ENCODE results near the gene ARFGEF3.

DNA sequence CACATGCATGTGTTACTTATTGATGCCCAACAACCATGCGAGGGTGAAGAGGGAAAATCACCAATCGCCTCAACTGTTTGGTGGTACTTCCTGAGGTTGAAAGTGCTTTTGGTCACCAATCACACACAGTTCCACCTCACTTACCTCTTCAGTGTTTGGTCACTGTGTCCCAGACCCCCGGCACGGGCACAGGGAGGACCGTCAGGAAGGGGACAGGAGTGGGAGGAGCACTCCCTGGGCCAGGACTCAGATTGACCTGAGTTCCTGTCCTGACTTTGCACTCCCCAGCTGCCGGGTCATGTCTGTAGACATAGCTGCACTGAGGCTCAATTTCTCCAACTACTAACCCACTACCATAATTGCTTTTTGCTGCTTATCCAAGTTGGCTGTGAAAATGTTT is 130.7 kb downstream of the ARFGEF3 start:
- TF ChIP-seq, protein P1, sequence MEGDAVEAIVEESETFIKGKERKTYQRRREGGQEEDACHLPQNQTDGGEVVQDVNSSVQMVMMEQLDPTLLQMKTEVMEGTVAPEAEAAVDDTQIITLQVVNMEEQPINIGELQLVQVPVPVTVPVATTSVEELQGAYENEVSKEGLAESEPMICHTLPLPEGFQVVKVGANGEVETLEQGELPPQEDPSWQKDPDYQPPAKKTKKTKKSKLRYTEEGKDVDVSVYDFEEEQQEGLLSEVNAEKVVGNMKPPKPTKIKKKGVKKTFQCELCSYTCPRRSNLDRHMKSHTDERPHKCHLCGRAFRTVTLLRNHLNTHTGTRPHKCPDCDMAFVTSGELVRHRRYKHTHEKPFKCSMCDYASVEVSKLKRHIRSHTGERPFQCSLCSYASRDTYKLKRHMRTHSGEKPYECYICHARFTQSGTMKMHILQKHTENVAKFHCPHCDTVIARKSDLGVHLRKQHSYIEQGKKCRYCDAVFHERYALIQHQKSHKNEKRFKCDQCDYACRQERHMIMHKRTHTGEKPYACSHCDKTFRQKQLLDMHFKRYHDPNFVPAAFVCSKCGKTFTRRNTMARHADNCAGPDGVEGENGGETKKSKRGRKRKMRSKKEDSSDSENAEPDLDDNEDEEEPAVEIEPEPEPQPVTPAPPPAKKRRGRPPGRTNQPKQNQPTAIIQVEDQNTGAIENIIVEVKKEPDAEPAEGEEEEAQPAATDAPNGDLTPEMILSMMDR (IDR thresholded peaks at IDR 0.05): no peak
- TF ChIP-seq SP1 (CRISPR knock-in tag; conservative IDR thresholded peaks at IDR 0.05): no peak
- TF ChIP-seq JUN (CRISPR knock-in tag; IDR thresholded peaks at IDR 0.05): no peak
- TF ChIP-seq ELF4 (CRISPR knock-in tag; IDR thresholded peaks at IDR 0.05; ENCODE audit: low read depth): no peak
- TF ChIP-seq ZNF423 (CRISPR knock-in tag; IDR thresholded peaks at IDR 0.05): no peak
- TF ChIP-seq, protein P2, sequence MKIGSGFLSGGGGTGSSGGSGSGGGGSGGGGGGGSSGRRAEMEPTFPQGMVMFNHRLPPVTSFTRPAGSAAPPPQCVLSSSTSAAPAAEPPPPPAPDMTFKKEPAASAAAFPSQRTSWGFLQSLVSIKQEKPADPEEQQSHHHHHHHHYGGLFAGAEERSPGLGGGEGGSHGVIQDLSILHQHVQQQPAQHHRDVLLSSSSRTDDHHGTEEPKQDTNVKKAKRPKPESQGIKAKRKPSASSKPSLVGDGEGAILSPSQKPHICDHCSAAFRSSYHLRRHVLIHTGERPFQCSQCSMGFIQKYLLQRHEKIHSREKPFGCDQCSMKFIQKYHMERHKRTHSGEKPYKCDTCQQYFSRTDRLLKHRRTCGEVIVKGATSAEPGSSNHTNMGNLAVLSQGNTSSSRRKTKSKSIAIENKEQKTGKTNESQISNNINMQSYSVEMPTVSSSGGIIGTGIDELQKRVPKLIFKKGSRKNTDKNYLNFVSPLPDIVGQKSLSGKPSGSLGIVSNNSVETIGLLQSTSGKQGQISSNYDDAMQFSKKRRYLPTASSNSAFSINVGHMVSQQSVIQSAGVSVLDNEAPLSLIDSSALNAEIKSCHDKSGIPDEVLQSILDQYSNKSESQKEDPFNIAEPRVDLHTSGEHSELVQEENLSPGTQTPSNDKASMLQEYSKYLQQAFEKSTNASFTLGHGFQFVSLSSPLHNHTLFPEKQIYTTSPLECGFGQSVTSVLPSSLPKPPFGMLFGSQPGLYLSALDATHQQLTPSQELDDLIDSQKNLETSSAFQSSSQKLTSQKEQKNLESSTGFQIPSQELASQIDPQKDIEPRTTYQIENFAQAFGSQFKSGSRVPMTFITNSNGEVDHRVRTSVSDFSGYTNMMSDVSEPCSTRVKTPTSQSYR (CRISPR knock-in tag; IDR thresholded peaks at IDR 0.05): no peak
- no peak for TF ChIP-seq TEAD1 (CRISPR knock-in tag; IDR thresholded peaks at IDR 0.05)
- no peak for TF ChIP-seq CBFB (CRISPR knock-in tag; IDR thresholded peaks at IDR 0.05; ENCODE audit: low read depth)
- TF ChIP-seq GRHL2 (CRISPR knock-in tag; IDR thresholded peaks at IDR 0.05; ENCODE audit: insufficient replicate concordance, severe bottlenecking): no peak
- TF ChIP-seq, protein P3, sequence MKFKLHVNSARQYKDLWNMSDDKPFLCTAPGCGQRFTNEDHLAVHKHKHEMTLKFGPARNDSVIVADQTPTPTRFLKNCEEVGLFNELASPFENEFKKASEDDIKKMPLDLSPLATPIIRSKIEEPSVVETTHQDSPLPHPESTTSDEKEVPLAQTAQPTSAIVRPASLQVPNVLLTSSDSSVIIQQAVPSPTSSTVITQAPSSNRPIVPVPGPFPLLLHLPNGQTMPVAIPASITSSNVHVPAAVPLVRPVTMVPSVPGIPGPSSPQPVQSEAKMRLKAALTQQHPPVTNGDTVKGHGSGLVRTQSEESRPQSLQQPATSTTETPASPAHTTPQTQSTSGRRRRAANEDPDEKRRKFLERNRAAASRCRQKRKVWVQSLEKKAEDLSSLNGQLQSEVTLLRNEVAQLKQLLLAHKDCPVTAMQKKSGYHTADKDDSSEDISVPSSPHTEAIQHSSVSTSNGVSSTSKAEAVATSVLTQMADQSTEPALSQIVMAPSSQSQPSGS (CRISPR knock-in tag; IDR thresholded peaks at IDR 0.05; ENCODE audit: borderline replicate concordance, low read depth): no peak
- TF ChIP-seq EMX1 (CRISPR knock-in tag; IDR thresholded peaks at IDR 0.05): no peak
- no peak for TF ChIP-seq ZNF671 (CRISPR knock-in tag; IDR thresholded peaks at IDR 0.05)
- no peak for TF ChIP-seq IRF2 (CRISPR knock-in tag; IDR thresholded peaks at IDR 0.05; ENCODE audit: borderline replicate concordance, low read depth)
